HG03432 (cell line): ENCODE data around the gene SDK2.

ENCODE experiments used
- ATAC-seq: cut with Tn5 transposase; IDR thresholded peaks from one replicate; pipeline ENCODE4 v1.9.1; 2021; ENCODE audit warnings: mild to moderate bottlenecking, moderate library complexity; ENCODE audit not compliant: unreplicated experiment

SDK2 gene

DNA sequence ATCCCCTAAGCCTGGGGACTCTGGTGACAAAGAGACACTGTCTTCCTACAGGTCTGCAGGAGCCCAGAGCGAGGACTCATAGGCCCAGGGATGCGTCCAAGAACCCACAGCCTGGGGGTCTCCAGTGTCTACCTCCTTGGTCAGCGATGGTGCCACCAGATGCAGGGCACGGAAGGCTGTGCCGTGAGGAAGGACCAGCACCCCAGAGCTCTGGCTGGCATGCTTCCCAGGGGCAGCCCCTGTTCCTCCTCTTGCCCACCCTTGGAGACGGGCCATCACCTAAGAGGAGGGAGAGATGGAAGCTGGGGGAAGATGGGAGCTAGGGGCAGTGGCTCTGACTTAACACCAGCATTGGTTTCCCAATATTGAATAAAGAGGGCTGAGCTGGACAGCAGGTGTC lies 125.2 kb downstream of the SDK2 start:
- no peak for ATAC-seq

DNA sequence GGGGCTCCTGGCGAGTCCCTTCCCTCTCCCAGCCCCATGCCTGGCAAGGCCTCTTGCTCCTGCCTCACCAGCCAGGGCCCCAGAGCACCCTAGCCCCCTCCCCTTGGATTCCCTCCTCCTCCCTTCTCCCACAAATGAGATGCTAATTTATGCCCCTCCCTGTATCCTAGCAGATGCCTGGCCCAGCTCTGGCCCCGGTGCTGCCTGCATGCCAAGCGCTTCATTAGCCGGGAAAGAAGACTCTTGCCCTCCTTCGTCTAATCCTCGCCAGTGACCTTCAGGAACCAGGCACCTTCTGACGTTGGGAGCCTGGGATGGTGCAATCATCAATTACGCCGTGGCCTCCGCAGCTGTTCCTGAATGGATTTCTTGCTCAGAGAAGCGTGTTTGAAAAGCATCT lies 127.8 kb downstream of the SDK2 start:
- no peak for ATAC-seq

DNA sequence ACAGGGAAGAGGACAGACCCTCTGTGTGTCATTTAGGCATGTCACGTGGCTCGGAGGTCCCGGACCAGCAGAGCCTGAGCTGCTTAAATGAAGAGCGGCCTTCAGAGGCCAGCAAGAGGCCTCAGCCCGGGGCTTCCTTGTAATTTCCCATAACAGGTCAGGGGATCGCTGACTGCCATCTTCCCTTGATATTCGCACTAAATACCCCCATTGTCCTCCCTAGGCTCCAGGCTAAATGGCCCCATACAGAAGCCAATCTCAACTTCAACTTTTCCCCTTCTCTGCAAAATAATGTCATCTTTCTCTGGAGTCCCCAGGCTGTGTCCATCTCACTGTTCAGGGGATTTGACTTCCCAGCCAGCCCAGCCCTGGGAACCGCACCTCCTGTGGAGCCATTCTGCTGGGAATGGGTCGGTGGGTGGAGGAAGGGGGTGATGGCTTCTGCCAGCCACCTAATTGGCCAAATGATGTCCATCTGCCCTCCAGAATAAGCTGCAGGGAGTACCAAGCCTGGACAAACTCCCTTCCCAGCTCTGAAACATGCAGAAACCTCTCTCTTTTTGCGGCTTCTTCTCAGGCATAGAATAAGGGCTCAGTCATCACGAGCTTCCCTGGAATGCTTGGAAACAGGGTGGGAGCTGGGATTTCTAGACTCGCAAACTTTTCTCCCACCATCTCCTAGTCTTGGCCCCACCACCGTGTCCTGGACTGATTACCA lies 129.9 kb downstream of the SDK2 start:
- no peak for ATAC-seq

DNA sequence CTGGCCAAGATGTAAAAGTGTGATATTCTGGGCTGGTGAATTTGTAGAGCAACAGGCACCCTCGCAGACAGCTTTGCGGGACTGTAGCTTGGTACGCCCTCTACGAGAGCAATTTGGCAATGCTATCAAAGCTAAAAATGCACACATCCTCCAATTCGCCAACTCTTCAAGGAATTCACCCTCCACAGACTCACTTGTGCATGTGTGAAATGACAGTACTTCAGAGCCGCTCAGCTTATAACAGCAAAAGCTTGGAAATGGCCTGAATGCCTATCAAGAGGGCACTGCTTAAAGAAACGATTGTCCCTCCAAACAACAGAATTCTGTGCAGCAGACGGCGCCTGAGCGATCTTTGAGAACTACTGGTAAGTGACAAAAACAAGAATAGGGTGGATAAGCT lies 130.8 kb downstream of the SDK2 start:
- ATAC-seq = no peak

DNA sequence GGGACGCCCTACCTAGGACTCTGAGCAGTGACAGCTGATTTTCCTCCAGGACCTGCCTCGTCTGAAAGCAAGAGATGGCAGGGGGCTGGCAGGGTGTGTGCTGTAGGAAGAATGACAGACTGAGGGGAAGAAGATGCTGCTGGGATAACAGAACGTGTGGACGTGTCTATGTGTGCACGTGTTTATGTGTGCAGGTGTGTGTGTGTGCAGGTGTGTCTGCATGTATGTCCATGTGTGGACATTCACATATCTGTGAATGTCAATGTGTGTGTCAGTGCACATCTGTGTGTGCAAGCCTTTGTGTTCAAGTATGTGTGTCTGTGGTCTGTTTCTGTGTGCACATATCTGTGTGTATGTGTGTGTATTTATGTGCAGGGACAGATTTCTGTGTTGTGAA lies 132.5 kb downstream of the SDK2 start:
- ATAC-seq = no peak

DNA sequence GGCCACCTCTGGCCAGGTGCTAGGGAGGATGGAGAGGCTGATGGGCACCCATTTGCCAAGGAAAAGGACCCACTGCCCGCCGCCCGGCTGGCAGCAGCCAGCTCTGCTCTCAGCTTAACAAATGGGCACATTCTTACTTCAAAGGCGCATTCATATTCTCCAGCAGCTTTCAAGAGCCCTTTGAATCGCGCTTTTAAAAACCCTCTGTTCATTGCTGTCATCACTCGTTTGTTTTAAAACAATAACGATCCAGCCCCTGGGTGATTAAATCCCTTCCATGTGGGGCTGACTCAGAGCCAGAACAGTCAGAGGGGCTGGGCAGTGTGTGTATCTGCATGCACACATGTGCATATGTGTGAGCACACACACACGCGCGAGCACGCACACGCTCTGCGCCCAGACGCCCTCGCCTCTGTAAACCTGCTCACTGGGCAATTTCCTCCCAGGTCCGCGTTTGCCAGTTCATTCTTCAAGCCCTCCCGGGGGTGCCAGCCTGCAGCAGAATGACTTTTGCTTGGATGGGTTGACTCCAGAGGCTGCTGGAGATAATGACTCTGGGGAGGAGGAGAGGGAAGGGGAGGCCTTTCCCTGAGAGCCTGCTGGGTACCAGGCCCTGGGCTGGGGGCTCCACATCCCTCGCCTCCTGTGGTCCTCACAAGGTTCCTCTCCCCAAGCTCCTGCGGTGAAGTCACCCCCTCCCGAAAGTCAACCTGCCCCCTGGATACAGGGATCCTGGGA lies 133.1 kb downstream of the SDK2 start:
- ATAC-seq = no peak

DNA sequence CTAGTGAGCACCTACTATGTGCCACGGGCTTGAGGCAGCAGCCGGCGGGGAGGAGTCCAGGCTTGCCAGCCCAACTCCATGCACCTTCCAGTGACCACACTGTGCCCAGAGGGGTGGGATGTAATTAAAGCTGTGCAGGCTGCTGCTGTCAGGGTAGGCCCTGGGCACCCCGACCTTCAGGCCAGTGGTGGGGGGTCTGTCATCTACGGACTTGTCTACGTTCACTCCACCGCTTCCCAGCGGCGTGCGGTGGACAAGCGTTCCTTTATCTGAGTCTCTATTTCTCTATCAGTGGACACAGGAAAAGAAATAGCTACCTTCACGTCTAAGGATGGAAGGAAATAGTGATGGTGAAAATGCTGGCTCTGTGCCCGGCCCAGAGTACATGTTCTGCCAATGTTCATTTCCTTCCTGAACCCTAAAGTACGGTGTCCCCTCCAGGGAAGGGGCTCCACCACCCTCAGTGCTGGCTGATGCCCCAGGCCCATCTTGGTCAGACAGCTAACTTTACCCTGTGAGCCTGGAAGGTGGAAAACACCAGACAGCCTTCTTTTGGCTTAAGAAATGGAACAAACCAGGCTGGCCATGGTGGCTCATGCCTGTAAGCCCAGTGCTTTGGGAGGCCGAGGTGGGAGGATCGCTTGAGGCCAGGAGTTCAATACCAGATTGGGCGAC lies 135.2 kb downstream of the SDK2 start:
- no peak for ATAC-seq

DNA sequence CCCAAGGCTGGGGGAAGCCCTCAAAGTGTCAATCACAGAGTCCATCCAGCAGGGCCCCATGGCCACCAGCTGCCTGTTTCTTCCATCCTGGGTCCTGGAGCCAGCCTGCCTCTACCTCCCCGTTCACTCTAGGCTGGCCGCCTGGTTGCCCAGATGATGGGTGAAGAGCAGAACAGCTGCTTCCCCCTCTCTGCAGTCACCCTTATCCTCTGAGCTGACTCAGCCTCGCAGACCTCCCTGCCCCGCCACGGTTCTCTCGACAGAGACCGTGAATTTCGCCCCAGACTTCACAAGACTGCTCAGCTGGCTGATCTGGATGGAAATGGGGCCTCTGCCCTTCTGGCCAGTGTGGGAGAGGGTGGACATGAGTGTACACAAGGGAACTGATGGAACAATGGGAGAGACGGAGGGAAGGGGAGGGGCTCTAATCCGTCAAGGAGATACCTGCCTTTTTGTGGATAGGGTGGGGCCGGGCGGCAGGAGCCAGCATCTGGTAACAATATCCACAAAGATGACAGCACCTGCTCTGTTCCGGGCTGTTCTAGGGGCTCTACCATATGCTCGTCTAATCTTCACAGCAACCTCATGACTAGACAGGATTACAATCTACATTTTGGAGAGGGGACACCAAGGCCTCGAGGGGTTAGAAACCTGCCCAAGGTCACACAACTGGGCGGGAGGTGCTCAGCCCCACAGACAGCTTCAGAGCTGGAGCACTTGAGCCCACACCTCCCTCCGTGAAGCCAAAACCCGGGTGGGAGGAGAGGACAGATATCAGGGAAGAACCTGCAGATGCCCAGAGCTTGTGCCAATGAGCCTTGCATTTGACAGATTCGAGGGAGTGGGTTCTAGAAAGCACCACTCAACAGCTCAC lies 136.0 kb downstream of the SDK2 start:
- ATAC-seq = no peak

DNA sequence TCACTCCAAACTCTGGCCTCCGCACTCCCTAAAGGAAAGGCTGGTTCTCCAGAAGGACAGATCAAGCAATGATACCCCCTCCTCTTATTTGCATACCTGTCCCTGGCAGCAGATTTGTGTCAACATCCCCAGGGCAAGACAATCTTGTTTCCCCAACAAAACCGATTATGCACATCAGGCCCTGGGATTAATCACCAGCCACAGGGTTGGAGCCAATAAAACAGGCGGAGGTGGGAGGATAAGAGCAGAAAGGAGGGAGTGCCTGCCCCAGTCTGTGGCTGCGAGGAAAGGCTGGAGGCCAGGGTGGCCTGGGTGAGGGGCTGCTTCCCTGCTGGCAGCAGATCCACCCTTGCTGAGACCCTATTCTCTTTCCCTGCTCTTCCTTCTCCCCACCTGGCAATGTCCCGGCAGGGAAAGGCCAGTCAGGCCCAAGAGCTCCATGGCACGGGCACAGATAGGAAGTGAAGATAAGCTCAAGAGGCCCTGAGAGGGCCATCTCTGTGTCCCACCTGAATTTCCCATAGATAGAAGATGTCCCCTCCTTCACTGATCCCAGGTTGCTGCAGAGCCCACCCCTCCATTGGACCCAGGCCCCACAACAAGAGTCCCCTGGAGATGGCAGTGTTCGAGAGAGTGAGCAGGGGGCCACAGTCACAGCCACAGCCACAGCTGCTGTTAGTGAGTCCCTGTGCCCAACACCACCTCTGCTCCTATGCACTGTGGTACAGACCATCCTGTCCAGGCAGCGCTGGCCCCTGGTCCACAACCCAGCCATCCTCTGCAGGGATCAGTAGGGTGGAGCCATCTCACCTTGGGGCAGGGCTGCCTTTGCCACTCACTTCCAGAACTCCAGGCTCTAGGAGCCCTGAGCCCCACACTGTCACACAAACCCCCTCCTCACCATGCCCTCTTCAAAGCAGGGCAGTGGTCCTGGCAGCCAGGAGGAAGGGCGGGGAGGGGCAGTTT lies 137.5 kb downstream of the SDK2 start:
- no peak for ATAC-seq

DNA sequence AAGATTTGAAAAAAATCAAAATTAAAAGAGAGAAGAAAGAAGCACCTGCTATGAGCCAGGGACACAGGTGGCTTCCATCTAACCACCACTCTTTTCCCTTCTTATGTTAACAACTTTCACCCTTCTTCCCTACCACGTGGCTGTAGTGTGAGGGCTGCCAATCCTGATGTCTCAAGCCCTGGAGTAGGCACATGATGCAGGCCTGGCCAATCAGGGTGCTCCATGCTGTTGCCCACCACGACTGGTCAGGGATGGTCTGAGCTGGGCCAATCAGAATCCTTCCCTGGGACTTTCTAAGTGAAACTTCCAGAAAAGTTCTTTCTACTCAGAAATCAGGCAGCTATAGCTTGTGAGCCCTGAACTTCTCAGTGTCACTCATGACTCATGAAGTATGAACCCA lies 140.7 kb downstream of the SDK2 start:
- no peak for ATAC-seq

DNA sequence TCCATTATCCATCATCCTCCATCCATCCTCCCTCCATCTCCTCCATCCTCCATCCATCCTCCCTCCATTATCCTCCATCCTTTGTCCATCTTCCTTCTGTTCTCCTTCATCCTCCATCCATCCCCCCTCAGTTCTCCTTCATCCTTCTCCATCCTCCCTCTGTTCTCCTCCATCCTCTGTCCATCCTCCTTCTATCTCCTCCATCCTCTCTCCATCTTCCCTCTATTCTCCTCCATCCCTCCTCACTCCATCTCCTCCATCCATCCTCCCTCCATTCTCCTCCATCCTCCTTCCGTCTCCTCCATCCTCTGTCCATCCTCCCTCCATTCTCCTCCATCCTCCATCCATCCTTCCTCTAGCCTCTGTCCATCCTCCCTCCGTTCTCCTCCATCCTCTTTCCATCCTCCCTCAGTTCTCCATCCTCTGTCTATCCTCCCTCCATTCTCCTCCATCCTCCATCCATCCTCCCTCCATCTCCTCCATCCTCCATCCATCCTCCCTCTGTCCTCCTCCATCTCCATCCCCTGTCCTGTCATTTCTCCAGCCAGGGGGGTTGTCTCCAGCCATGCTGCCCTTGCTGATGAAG lies 143.7 kb downstream of the SDK2 start:
- no peak for ATAC-seq

DNA sequence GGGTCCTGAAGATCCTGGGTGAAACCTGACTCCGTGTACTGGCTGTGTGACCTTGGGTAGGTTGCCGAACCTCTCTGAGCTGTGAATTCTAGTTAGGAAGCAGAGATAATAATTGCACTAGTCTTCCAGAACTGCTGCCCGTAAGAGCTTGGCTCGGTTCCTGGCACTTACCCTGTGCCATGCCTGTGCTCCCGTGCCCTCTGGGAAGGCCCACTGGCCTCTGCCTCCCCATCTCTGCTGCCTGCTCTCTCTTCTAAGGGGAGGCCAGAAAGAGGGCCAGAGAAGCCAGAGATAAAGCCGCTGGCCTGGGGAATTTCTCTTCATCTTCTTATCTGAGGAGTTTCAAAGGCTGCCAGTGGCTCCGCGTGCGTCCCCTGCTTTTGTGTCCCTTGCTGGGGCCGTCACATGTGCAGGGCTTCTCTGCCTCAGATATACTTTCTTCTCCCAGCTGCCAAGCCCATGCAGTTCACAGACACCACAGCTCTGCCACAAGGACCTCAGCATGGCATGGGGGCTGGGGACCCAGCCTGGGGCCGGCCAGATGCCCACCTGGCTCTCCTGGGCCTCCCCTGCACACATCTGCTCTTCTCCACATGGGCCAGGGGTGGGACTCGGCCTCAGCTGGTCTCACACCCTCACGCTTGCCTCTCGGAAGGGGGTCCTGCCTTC lies 145.2 kb downstream of the SDK2 start:
- no peak for ATAC-seq

DNA sequence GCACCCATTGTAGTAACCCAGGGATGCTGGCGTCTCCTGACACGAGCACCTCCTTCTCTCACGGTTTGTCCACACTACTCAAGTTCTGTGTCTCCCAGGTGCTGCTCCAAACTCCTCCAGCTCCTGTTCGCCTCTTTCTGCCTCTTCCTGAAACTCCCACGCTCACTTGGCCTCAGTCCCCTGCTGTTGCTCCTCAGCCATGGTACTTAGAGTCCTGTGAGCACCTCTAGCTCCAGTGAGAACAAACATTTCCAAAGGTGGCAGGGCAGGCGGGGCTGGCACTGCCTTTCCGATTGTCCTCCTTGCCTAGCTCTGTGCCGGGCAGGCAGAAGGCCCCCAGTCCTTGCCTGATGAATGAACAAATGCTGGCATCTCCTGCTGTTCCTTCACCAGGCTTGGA lies 146.1 kb downstream of the SDK2 start:
- no peak for ATAC-seq

DNA sequence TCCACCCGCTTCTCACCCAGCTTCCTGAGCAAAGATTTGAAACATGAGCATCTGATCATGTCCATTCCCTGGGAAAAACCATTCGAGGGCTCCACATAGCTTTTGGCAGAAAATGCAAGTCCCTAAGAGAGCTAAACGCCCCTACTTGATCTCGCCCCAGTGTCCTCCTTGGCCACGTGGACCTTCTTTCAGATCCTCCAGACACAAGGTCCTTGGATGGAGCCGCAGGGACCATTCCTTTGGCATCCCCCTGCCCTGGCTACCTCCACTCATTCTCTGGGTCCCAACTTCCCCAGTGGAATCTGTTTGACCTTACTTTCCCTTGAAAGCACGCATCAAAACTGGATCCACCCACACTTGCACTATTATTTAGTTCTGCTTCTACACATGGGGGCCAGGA lies 146.5 kb downstream of the SDK2 start:
- no peak for ATAC-seq

DNA sequence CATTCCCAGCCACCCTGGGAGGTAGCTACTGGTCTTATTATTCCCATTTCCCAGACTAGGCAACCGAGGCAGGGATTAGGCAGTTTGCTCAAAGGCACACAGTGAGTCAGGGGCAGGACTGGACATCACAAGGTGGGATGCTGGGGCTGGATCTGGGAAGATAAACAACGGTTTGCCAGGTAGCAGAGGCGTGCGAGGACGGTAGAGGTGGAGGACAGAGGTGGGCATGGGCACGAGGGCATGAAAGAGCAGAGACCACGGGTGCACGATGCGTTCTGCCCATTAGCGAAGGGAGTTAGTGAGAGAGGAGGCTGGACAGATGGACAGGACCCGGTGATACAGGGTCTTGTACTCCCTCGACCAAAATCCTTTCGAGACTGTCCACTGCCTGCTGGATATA lies 148.0 kb downstream of the SDK2 start:
- ATAC-seq = no peak

DNA sequence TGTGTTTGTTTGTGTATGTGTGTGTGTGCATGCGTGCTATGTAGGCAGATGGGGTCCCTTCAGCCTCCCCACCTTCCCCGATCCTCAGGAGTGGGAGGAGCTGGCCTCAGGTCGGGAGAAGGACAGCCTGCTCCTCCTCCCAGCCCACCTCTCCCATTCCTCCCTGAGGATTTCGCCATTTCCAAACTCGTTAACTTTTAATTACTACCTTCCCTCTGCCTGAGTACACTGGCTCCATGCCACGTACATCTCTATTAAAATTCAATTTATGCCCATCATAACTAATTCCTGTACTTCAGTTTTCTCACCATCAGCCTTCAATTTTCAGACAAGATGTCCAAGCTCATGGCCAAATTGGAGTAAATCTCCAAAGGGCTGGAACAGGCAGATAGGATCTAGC lies 148.6 kb downstream of the SDK2 start:
- no peak for ATAC-seq

DNA sequence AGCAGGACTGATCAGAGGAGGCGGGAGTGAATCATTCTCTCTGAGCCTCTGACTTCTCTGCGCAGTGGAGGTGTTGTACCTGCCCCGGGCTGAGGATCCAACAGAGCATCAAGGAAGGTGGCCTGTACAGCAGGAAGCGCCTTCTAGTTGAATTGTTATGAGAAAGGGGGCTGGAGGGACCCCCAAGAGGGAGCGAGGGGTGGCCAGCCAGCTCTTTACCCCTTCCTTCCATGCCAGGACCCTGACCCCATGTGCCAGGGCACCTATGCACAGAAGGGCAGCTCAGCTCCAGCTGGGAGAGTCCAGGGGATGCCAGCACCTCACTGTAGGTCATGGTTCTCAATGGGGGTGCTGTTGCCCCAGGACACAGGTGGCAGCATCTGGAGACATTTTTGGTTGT lies 149.3 kb downstream of the SDK2 start:
- no peak for ATAC-seq

DNA sequence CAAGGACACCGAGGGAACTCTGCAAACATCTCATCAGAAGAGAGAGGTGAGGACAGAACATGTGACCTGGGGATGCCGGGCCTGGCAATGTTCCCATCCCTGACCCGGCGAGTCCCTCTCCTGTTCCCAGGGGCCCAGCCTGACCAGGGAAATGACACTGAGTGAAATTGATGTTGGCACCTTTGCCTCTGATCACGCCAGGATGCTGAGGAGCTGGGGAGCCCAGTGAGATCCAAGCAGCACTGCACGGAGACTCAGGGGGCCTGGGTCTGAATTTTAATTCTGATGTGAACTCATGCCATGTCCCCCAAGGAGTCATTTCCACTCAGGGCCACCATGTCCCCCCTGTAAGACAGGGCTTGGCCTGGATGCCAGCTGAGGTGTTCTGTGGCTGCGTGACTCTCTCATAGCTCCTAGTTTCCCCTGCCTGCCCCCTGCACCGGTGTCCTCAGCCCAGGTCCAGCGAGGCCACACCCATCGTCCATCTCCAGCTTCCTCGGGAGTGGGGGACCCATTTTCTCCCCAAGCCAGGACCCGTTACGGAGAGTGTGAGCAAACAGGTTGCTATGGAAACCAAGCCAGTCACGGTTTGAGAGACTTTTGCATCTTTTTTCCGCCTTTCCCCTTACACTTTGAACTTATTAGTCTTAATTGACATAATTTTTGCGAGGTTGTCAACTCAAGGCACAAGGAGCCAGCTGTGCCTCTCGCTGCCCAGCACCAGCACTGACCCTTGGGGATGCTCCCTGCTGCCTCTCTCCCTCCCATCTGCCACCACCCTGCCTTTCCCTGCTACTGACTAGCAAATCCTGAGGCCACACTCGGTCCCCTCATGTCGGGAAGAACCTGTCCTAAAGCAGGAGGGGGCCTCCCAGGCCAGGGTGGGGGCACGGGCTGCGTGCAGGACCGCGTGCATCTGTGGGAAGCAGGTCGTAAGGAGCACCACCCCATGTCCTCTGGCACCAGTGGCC lies 150.0 kb downstream of the SDK2 start:
- no peak for ATAC-seq
